ENCODE data around the gene ANKDD1B.

- TF ChIP-seq, protein P1, sequence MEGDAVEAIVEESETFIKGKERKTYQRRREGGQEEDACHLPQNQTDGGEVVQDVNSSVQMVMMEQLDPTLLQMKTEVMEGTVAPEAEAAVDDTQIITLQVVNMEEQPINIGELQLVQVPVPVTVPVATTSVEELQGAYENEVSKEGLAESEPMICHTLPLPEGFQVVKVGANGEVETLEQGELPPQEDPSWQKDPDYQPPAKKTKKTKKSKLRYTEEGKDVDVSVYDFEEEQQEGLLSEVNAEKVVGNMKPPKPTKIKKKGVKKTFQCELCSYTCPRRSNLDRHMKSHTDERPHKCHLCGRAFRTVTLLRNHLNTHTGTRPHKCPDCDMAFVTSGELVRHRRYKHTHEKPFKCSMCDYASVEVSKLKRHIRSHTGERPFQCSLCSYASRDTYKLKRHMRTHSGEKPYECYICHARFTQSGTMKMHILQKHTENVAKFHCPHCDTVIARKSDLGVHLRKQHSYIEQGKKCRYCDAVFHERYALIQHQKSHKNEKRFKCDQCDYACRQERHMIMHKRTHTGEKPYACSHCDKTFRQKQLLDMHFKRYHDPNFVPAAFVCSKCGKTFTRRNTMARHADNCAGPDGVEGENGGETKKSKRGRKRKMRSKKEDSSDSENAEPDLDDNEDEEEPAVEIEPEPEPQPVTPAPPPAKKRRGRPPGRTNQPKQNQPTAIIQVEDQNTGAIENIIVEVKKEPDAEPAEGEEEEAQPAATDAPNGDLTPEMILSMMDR (IDR thresholded peaks at IDR 0.05) = no peak
- no peak for TF ChIP-seq POLR2AphosphoS5 (IDR thresholded peaks at IDR 0.05; ENCODE audit: low read depth, low read length)
- TF ChIP-seq, protein P2, sequence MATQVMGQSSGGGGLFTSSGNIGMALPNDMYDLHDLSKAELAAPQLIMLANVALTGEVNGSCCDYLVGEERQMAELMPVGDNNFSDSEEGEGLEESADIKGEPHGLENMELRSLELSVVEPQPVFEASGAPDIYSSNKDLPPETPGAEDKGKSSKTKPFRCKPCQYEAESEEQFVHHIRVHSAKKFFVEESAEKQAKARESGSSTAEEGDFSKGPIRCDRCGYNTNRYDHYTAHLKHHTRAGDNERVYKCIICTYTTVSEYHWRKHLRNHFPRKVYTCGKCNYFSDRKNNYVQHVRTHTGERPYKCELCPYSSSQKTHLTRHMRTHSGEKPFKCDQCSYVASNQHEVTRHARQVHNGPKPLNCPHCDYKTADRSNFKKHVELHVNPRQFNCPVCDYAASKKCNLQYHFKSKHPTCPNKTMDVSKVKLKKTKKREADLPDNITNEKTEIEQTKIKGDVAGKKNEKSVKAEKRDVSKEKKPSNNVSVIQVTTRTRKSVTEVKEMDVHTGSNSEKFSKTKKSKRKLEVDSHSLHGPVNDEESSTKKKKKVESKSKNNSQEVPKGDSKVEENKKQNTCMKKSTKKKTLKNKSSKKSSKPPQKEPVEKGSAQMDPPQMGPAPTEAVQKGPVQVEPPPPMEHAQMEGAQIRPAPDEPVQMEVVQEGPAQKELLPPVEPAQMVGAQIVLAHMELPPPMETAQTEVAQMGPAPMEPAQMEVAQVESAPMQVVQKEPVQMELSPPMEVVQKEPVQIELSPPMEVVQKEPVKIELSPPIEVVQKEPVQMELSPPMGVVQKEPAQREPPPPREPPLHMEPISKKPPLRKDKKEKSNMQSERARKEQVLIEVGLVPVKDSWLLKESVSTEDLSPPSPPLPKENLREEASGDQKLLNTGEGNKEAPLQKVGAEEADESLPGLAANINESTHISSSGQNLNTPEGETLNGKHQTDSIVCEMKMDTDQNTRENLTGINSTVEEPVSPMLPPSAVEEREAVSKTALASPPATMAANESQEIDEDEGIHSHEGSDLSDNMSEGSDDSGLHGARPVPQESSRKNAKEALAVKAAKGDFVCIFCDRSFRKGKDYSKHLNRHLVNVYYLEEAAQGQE (IDR thresholded peaks at IDR 0.05; ENCODE audit: insufficient read depth in 1 of 2, low read depth in 2 of 2, low read length in 1 of 2) = no peak
Observed at GRCh38 chr5:75608870-75609269, 2.4 kb upstream of the ANKDD1B start.

Data from Panc1 (cell line).